Coronary artery (tissue), 2 donors: Measurements from ENCODE around the gene TRAPPC10.

Experiments used
- DNase-seq: peaks from one replicate; pipeline ENCODE4 v3.0.0-alpha.2; 2017; ENCODE audit warnings: low spot score
- H3K27ac ChIP-seq, 2 donors: fragments of 200-600 bp; sonication (generic); one replicate each; pipeline ENCODE4 v1.5.1; 2016 to 2019
- H3K4me3 ChIP-seq: fragments of 200-600 bp; sonication (generic); 2 replicates; pipeline ENCODE4 v1.5.1; 2016; ENCODE audit warnings: mild to moderate bottlenecking, moderate library complexity
- TF ChIP-seq, protein P1 (sequence below): fragments of 200-600 bp; sonication (generic); IDR thresholded peaks from one replicate; pipeline ENCODE4 v1.5.1; 2019; ENCODE audit warnings: antibody characterized with exemption

The TRAPPC10 gene

DNA sequence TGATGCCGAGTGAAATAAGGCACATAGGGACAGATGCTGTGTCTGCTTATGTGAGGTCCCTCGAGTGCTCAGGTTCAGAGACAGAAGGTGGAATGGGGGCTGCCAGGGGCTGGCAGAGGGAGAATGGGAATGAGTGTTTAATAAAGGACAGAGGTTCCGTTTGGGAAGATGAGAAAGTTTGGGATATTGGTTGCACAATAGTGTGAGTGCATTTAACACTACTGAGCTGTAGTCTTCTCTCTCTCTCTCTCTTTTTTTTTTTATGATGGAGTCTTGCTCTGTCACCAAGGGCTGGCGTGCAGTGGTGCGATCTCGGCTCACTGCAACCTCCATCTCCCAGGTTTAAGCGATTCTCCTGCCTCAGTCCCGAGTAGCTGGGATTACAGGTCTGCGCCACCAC is 44.9 kb downstream of the TRAPPC10 start:
- TF ChIP-seq, protein P1, sequence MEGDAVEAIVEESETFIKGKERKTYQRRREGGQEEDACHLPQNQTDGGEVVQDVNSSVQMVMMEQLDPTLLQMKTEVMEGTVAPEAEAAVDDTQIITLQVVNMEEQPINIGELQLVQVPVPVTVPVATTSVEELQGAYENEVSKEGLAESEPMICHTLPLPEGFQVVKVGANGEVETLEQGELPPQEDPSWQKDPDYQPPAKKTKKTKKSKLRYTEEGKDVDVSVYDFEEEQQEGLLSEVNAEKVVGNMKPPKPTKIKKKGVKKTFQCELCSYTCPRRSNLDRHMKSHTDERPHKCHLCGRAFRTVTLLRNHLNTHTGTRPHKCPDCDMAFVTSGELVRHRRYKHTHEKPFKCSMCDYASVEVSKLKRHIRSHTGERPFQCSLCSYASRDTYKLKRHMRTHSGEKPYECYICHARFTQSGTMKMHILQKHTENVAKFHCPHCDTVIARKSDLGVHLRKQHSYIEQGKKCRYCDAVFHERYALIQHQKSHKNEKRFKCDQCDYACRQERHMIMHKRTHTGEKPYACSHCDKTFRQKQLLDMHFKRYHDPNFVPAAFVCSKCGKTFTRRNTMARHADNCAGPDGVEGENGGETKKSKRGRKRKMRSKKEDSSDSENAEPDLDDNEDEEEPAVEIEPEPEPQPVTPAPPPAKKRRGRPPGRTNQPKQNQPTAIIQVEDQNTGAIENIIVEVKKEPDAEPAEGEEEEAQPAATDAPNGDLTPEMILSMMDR: no peak
- Histone ChIP-seq H3K27ac (no peak overlapping the region), H3K4me3 (no peak overlapping the region)
- no peak for DNase-seq

DNA sequence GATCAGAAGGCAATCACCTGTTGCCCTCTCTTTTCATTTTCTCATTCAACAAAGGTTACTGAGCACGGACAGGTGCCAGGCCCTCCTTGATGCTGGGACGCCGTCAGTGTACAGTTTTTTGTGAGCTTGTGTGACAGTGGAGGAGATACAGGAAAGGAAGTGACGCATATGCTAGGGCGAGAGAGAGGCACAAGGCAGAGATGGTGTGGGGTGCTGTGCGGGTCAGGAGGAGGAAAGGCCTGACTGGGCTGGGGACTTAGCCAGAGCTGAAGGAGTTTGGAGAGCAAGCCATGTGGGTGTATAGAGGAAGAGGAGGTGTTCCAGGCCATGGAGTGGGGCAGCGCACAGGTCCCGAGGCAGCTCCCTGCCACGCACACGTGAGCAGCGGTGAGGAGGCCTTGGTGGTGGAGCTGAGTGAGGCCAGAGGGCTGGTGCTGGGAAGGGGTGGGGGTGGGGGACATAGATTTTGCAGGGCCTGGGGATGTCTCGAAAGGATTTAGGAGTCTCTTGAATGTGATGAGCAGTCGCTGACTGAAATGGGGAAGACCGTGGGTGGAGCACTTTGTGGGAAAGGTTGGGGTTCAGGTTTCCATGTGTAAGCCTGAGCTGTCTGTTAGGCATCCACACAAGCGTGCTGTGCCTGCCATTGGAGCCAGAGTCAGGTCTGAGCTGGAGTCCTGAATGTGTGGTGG is 46.0 kb downstream of the TRAPPC10 start:
- Histone ChIP-seq H3K4me3 (no peak overlapping the region), H3K27ac (no peak overlapping the region)
- DNase-seq: peak; percentile 68
- TF ChIP-seq, protein P1: no peak

DNA sequence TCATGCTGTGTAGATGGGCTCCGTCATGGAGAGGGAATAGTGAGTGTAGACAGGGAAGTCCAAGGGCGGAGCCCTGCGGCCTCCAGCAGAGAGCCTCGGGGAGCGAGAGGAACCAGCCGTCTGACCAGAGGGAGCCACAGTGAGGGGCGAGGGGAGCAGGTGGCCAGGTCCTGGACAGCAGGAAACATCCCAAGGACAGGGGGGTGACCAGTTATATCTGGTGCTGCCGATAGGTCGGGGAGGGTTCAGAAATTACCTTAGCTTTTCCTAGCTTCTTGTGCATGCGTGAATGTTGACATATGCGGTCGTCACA is 46.5 kb downstream of the TRAPPC10 start:
- Histone ChIP-seq H3K27ac (no peak overlapping the region), H3K4me3 (no peak overlapping the region)
- TF ChIP-seq, protein P1: no peak
- peak; percentile 52 for DNase-seq

DNA sequence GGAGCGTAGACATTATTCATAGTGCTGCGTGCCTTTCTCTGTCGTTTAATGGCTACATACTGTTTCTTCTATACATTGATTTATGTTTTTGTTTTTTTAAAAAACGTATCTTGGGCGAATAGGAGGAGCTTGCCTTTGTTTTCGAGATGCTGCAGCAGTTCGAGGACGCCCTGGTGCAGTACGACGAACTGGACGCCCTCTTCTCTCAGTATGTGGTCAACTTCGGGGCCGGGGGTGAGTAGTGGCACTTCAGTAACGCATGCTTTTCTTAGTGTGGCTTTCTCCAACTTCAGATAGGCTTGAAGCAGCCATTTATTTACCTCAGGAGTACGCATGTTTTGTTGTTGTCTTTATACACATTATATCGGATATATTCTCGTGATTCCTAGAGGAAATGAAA is 46.9 kb downstream of the TRAPPC10 start:
- DNase-seq: peak; percentile 49
- Histone ChIP-seq H3K27ac (no peak overlapping the region), H3K4me3 (no peak overlapping the region)
- TF ChIP-seq, protein P1: no peak

DNA sequence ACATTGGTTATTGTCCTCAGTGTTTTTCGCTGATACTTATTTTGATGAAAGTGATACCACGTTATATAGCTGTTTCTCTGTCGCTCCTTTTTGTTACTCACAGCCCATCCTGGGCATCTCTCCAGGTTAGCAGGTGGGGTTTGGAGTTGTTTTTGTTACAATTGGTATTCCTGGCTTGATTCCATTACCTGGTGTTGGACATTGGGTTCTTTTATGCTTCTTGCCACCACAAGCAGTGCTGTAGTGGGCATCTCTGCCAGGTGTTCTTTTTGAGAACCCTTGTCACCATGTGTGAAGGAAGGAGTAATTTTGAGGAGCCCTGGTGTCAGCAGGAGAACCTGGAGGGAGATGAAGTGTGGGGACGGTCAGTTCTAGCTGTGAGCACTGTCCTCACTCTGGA is 47.6 kb downstream of the TRAPPC10 start:
- TF ChIP-seq, protein P1: no peak
- peak; percentile 29 for DNase-seq
- Histone ChIP-seq H3K4me3 (no peak overlapping the region), H3K27ac (no peak overlapping the region)

DNA sequence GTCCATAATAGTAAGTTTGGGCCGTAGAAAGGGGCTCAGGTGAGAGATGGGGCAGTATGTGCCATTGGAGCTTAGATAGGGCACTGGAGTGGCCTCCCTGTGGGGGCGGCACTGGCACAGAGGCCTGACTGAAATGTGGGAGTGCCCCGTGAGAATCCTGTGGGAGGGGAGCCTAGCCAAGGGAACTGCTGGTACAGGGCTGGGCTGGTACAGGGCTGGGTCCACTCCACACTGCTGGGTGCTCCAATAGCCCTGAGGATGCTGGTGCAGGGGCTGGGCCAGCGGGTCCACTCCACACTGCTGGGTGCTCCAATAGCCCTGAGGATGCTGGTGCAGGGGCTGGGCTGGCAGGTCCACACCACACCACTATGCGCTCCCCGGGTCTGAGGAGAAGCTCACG is 50.3 kb downstream of the TRAPPC10 start:
- no peak overlapping the region for H3K27ac ChIP-seq
- DNase-seq: peak; percentile 38
- no peak overlapping the region for H3K4me3 ChIP-seq
- TF ChIP-seq, protein P1: no peak

DNA sequence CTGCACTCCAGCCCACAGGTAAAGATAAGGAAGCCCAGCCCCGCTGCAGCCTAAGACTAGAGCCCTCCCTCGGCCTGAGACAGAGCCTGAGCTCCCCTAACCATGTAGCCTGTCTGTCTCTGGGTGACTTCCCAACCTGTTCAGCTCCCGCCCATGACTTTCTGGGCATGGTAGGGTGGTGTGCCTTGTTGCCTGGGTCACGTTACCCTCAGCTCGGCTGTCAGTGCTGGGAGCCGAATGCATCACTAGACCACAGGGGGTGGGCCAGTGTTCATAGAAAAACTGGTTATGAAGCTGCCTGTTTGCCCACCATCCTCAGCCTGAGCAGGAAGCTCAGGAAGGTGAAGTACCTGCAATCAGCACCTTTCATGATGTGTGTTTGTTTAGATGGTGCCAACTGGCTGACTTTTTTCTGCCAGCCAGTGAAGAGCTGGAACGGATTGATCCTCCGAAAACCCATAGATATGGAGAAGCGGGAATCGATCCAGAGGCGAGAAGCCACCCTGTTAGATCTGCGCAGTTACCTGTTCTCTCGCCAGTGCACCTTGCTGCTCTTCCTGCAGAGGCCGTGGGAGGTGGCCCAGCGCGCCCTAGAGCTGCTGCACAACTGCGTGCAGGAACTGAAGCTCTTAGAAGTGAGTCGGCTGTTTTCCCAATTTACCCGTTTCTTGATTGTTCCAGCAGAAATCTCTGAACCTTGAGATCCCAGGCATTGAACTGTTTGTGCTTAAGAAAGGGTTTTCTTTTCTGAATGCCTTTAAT is 51.2 kb downstream of the TRAPPC10 start:
- DNase-seq: peak; percentile 31
- TF ChIP-seq, protein P1: no peak
- Histone ChIP-seq H3K4me3 (no peak overlapping the region), H3K27ac (no peak overlapping the region)
